Activated CD4-positive, alpha-beta T cell treated with anti-CD3 and anti-CD28 coated beads for 36 hours (primary cell): Measurements from ENCODE around the gene PYGM. TPM values are rescaled to one million over a fixed set of nuclear protein-coding genes. Genes with fewer than 3 reads are reported as not detected.

Experiments
- ATAC-seq: fragments of 200-7000 bp; cut with Tn5 transposase; one replicate; pipeline ENCODE4 v1.10.0; 2021; ENCODE audit warnings: mild to moderate bottlenecking, moderate library complexity
- CTCF ChIA-PET: fragments of 350-600 bp; sonication (Branson Sonifier 250); formaldehyde crosslinking; loops from one replicate; lab custom pipeline; 2021; ENCODE audit warnings: antibody characterized with exemption; lab: Charles Lee
- POLR2A ChIA-PET: fragments of 350-600 bp; sonication (Branson Sonifier 250); formaldehyde crosslinking; loops from one replicate; lab custom pipeline; 2021; ENCODE audit warnings: antibody characterized with exemption, inconsistent platforms; lab: Charles Lee
- DNase-seq: peaks from one replicate; pipeline ENCODE4 v3.0.0-alpha.2; 2020
- H3K27ac Mint-ChIP-seq: one replicate; pipeline ENCODE4 v1.8.0; 2021; ENCODE audit warnings: mixed read lengths
- H3K27me3 Mint-ChIP-seq: one replicate; pipeline ENCODE4 v1.8.0; 2021; ENCODE audit warnings: mixed read lengths
- H3K36me3 Mint-ChIP-seq: one replicate; pipeline ENCODE4 v1.8.0; 2021; ENCODE audit warnings: low read depth, mixed read lengths
- H3K4me1 Mint-ChIP-seq: one replicate; pipeline ENCODE4 v1.8.0; 2021; ENCODE audit warnings: mixed read lengths
- H3K4me3 Mint-ChIP-seq: one replicate; pipeline ENCODE4 v1.8.0; 2021; ENCODE audit warnings: mild to moderate bottlenecking, moderate library complexity, mixed read lengths
- H3K9me3 Mint-ChIP-seq: one replicate; pipeline ENCODE4 v1.8.0; 2021; ENCODE audit warnings: low read depth, mixed read lengths
- intact Hi-C, 2 experiments: fragments of 100-400 bp; cut with DNase I in 1 of 2; cut with micrococcal nuclease in 1 of 2; formaldehyde crosslinking; loops; one replicate each; pipeline versions ENCODE4 v1.14.2 to v1.15.1; 2022 to 2024; cut with DNase I, micrococcal nuclease
- total RNA-seq, 2 experiments: library from RNA; stranded (reverse); gene quantifications; one replicate each; pipeline ENCODE4 v1.2.3, GENCODE V29; 2021

The PYGM gene
- total RNA-seq, 2 experiments from 2014 or later: 0.87 to 1.5 TPM

- DNase-seq (peak; percentile 90), ATAC-seq (peak; percentile 50)
- peaks cover 91% of the 10 kb centered on the region for H3K4me1 Mint-ChIP-seq
- ChIA-PET CTCF (interaction anchor here (0.6 to 6.0 kb wide), 7 partner anchors 8 to 541 kb away, joined by 3 to 38 read pairs (median 3); partner anchors contain the start of gene SF1), POLR2A (no interaction called here)
- peak overlapping the region; percentile 88 for H3K27ac Mint-ChIP-seq
- H3K27me3 Mint-ChIP-seq: no peaks in the 10 kb centered on the region
- intact Hi-C loops: loop anchor here in 1 of 2 experiments (1.0 kb wide), 1 partner anchor 11 kb away; the partner anchor contains the start of gene SF1
- H3K4me3 Mint-ChIP-seq: no peak overlapping the region
- peaks cover 90% of the 10 kb centered on the region for H3K36me3 Mint-ChIP-seq
- H3K9me3 Mint-ChIP-seq: no peaks in the 10 kb centered on the region
Observed at GRCh38 chr11:64767344-64768299, 7.8 kb upstream of the PYGM start.

GRCh38 chr11:64766881-64767280 is 7.1 kb upstream of the PYGM start:
- ChIA-PET POLR2A (no interaction called here), CTCF (interaction anchor here (1.1 to 6.0 kb wide), 2 partner anchors 9 to 33 kb away, joined by 3 to 38 read pairs; no protein-coding TSS in a partner anchor)
- Mint-ChIP-seq H3K27me3 (no peaks in the 10 kb centered on the region), H3K4me1 (peaks cover 91% of the 10 kb centered on the region), H3K27ac (peak overlapping the region; percentile 88), H3K4me3 (no peak overlapping the region), H3K36me3 (peaks cover 88% of the 10 kb centered on the region), H3K9me3 (no peaks in the 10 kb centered on the region)
- intact Hi-C loops: loop anchor here in 1 of 2 experiments (1.0 kb wide), 1 partner anchor 11 kb away; the partner anchor contains the start of gene SF1
- DNase-seq (no peak), ATAC-seq (no peak)

- CTCF ChIA-PET: interaction anchor here (0.6 to 6.0 kb wide), 2 partner anchors 10 to 314 kb away, joined by 3 to 38 read pairs; no protein-coding TSS in a partner anchor
- Mint-ChIP-seq H3K36me3 (peaks cover 82% of the 10 kb centered on the region), H3K4me1 (peaks cover 89% of the 10 kb centered on the region), H3K27me3 (no peaks in the 10 kb centered on the region), H3K4me3 (no peak overlapping the region), H3K27ac (peak overlapping the region; percentile 4), H3K9me3 (no peaks in the 10 kb centered on the region)
- POLR2A ChIA-PET: interaction anchor here (0.6 kb wide), 1 partner anchor 1497 kb away, joined by 3 read pairs; no protein-coding TSS in a partner anchor
- intact Hi-C loops: no loop called here
- ATAC-seq: no peak
- no peak for DNase-seq
Observed at GRCh38 chr11:64765851-64766665, 6.3 kb upstream of the PYGM start.

GRCh38 chr11:64765291-64765850 is 5.6 kb upstream of the PYGM start:
- peak overlapping the region; percentile 50 for H3K4me3 Mint-ChIP-seq

GRCh38 chr11:64764753-64765152 is 5.0 kb upstream of the PYGM start:
- Mint-ChIP-seq H3K9me3 (no peaks in the 10 kb centered on the region), H3K36me3 (peaks cover 70% of the 10 kb centered on the region), H3K4me3 (peak overlapping the region; percentile 50), H3K4me1 (peaks cover 90% of the 10 kb centered on the region), H3K27me3 (no peaks in the 10 kb centered on the region), H3K27ac (peak overlapping the region; percentile 81)
- intact Hi-C loops: no loop called here
- DNase-seq (no peak), ATAC-seq (no peak)
- POLR2A ChIA-PET: interaction anchor here (0.7 to 3.1 kb wide), 5 partner anchors 10 to 131 kb away, joined by 3 to 17 read pairs (median 11); partner anchors contain the start of gene SF1
- CTCF ChIA-PET: interaction anchor here (0.9 to 6.0 kb wide), 5 partner anchors 11 to 39 kb away, joined by 3 to 38 read pairs (median 3); partner anchors contain the start of gene MAP4K2

More at GRCh38 chr11:64765291-64765850, 5.6 kb upstream of the PYGM start:
- DNase-seq (no peak), ATAC-seq (no peak)
- Mint-ChIP-seq H3K36me3 (peaks cover 76% of the 10 kb centered on the region), H3K27ac (peak overlapping the region; percentile 81), H3K9me3 (no peaks in the 10 kb centered on the region), H3K4me1 (peaks cover 89% of the 10 kb centered on the region), H3K27me3 (no peaks in the 10 kb centered on the region)
- CTCF ChIA-PET: interaction anchor here (0.6 to 6.0 kb wide), 4 partner anchors 10 to 314 kb away, joined by 3 to 38 read pairs (median 4); no protein-coding TSS in a partner anchor
- intact Hi-C loops: no loop called here
- POLR2A ChIA-PET: interaction anchor here (0.7 to 2.7 kb wide), 3 partner anchors 9 to 131 kb away, joined by 3 to 17 read pairs (median 11); partner anchors contain the start of gene SF1

- peak overlapping the region; percentile 50 for H3K4me3 Mint-ChIP-seq
- H3K36me3 Mint-ChIP-seq: peaks cover 64% of the 10 kb centered on the region
- ChIA-PET CTCF (interaction anchor here (0.8 to 6.0 kb wide), 8 partner anchors 7 to 87 kb away, joined by 3 to 38 read pairs (median 5); partner anchors contain the start of genes MAP4K2 and RASGRP2), POLR2A (interaction anchor here (1.1 to 3.1 kb wide), 6 partner anchors 8 to 19 kb away, joined by 3 to 17 read pairs (median 12); partner anchors contain the start of gene SF1)
- no peaks in the 10 kb centered on the region for H3K9me3 Mint-ChIP-seq
- intact Hi-C loops: no loop called here
- H3K4me1 Mint-ChIP-seq: peaks cover 85% of the 10 kb centered on the region
- H3K27me3 Mint-ChIP-seq: no peaks in the 10 kb centered on the region
- ATAC-seq (no peak), DNase-seq (peak; percentile 50)
- peak overlapping the region; percentile 81 for H3K27ac Mint-ChIP-seq
Observed at GRCh38 chr11:64764040-64764611, 4.4 kb upstream of the PYGM start.

GRCh38 chr11:64763526-64764039 is 3.8 kb upstream of the PYGM start:
- CTCF ChIA-PET: interaction anchor here (0.8 to 6.0 kb wide), 8 partner anchors 8 to 86 kb away, joined by 3 to 38 read pairs (median 5); partner anchors contain the start of genes MAP4K2 and RASGRP2
- Mint-ChIP-seq H3K9me3 (no peaks in the 10 kb centered on the region), H3K27me3 (no peaks in the 10 kb centered on the region), H3K4me1 (peaks cover 80% of the 10 kb centered on the region), H3K27ac (peak overlapping the region; percentile 81), H3K36me3 (peaks cover 58% of the 10 kb centered on the region), H3K4me3 (no peak overlapping the region)
- DNase-seq: no peak
- intact Hi-C loops: loop anchor here in 1 of 2 experiments (2.0 kb wide), 2 partner anchors 13 to 19 kb away; partner anchors contain the start of gene RASGRP2
- ATAC-seq: peak; percentile 8
- POLR2A ChIA-PET: interaction anchor here (1.1 to 3.1 kb wide), 6 partner anchors 9 to 19 kb away, joined by 3 to 17 read pairs (median 12); partner anchors contain the start of gene SF1

GRCh38 chr11:64762674-64763525 is 3.1 kb upstream of the PYGM start:
- no peaks in the 10 kb centered on the region for H3K9me3 Mint-ChIP-seq
- ATAC-seq (peak; percentile 31), DNase-seq (peak; percentile 34)
- peaks cover 73% of the 10 kb centered on the region for H3K4me1 Mint-ChIP-seq
- no peak overlapping the region for H3K4me3 Mint-ChIP-seq
- peak overlapping the region; percentile 81 for H3K27ac Mint-ChIP-seq
- intact Hi-C loops: loop anchor here in 1 of 2 experiments (2.0 kb wide), 2 partner anchors 14 to 18 kb away; partner anchors contain the start of gene RASGRP2
- CTCF ChIA-PET: interaction anchor here (0.6 to 6.0 kb wide), 9 partner anchors 9 to 949 kb away, joined by 3 to 38 read pairs (median 5); partner anchors contain the start of genes KAT5 and RASGRP2
- no peaks in the 10 kb centered on the region for H3K27me3 Mint-ChIP-seq
- POLR2A ChIA-PET: interaction anchor here (1.0 to 3.1 kb wide), 7 partner anchors 10 to 18 kb away, joined by 3 to 17 read pairs (median 12); partner anchors contain the start of gene SF1
- peaks cover 52% of the 10 kb centered on the region for H3K36me3 Mint-ChIP-seq

GRCh38 chr11:64762277-64762673 is 2.5 kb upstream of the PYGM start:
- ATAC-seq (no peak), DNase-seq (no peak)
- H3K4me3 Mint-ChIP-seq: no peak overlapping the region
- H3K9me3 Mint-ChIP-seq: no peaks in the 10 kb centered on the region
- ChIA-PET POLR2A (interaction anchor here (0.6 to 3.1 kb wide), 4 partner anchors 8 to 16 kb away, joined by 3 to 14 read pairs (median 9); partner anchors contain the start of gene SF1), CTCF (interaction anchor here (0.6 to 5.1 kb wide), 5 partner anchors 9 to 950 kb away, joined by 3 to 30 read pairs (median 3); partner anchors contain the start of genes KAT5 and RASGRP2)
- H3K36me3 Mint-ChIP-seq: peaks cover 45% of the 10 kb centered on the region
- no peaks in the 10 kb centered on the region for H3K27me3 Mint-ChIP-seq
- intact Hi-C loops: loop anchor here in 1 of 2 experiments (2.0 kb wide), 2 partner anchors 15 to 17 kb away; partner anchors contain the start of gene RASGRP2
- H3K27ac Mint-ChIP-seq: peak overlapping the region; percentile 81
- peaks cover 67% of the 10 kb centered on the region for H3K4me1 Mint-ChIP-seq
